GM18499 (cell line): Measurements from ENCODE around the gene LIAS.
"Not testable (repeated sequence)": the region's sequence is repeated elsewhere in the genome, so short reads cannot be mapped to it uniquely, and the experiment has no call there.

Experiments used
- ATAC-seq: cut with Tn5 transposase; IDR thresholded peaks from one replicate; pipeline ENCODE4 v1.9.1; 2021; ENCODE audit warnings: moderate number of reproducible peaks; ENCODE audit not compliant: insufficient read depth, unreplicated experiment

Gene LIAS

DNA sequence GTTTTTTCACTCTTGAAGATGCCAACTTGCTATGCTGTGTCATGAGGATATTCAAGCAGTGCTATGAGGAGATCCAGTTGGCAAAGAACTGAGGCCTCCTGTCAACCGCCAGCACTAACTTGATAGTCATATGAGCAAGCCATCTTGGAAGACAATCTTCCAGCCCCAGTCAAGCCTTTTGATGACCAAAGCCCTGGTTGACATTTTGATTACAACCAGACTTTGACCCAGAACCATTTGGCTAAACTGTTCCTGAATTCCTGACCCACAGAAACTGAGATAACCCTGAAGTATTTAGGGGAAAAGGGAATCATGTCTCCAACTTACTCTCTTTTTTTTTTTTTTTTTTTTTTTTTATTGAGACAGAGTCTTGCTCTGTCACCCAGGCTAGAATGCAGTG is 35.5 kb downstream of the LIAS start:
- ATAC-seq = no peak

DNA sequence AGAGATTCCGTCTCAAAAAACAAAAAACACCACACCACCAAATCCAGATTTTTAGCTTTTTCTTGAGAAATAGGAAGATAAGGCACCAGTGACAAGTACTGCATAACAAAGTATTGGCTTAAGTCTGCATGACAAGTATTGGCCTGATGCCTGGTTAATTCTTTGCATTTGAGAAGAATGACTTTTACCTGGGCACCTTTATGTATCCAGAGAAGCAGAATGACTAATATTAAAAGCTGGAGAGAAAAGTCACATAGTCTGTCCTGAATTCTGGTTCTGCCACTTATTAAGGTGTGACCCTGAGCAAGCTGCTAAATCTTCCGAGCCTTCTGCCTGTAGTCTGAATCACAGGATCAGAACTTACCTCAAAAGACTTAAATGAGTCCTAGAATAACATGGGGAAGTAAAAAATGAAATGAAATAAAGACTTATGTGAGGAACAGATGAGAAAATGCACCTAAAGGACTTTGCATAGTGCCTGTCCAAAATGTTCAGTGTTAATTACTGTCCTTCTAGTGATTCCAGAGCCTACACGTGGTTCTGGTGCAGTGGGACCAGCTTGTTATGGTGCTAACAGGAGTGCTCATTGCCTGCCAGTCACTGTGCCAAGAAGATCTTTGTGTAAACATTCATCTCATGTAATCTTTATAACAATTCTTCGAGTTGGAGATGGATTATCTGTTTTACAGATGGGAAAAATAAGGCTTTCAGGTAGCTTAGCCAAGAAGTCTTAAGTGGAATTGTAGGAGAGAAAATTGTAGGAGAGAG is 36.8 kb downstream of the LIAS start:
- no peak for ATAC-seq

DNA sequence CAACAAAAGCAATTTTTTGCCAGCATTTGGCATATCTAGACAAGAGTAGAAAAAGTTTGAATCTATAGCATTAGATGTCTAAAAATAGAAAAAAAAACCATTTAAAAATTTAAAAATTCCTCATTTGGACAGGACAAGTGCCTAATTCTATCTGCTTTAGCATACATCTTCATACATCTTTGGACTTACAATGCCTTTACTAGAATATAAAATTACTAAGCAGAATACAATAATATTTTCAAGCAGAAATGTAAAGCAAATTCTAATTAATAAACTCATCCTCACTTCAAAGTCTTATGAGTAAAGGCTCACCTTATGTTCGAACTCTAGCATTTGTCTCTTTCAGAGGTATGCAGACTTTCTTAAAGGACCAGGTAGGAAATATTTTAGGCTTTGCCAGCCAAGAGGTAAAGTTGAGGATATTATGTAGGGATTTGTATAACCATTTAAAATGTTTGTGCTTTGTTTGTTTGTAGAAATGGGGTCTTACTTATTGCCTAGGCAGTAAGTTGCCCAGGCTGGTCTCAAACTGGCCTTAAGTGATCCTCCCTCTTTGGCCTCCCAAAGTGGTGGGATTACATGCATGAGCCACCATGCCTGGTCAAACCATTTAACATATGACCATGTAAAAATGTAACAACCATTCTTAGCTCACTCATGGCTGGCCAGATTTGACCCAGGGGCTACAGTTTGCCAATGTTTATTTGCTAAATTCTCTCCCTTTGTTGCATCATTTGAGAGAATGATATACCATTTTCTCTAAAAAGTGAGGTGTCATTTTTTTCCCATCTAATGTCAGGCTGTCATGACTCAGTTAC is 39.3 kb downstream of the LIAS start:
- no peak for ATAC-seq

DNA sequence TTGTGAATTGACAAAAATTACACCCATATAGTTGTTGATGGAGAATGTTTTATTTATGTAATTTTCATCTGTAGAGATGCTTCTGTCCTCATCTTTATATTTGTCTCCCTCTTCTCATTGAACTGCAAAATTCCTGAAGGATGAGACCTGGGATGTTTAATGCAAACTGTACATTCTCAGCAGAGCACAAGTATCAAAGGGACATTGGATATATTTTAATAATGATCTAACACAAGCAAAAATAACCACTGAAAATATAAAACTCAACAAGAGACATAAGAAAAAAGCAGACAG is 39.8 kb downstream of the LIAS start:
- no peak for ATAC-seq

DNA sequence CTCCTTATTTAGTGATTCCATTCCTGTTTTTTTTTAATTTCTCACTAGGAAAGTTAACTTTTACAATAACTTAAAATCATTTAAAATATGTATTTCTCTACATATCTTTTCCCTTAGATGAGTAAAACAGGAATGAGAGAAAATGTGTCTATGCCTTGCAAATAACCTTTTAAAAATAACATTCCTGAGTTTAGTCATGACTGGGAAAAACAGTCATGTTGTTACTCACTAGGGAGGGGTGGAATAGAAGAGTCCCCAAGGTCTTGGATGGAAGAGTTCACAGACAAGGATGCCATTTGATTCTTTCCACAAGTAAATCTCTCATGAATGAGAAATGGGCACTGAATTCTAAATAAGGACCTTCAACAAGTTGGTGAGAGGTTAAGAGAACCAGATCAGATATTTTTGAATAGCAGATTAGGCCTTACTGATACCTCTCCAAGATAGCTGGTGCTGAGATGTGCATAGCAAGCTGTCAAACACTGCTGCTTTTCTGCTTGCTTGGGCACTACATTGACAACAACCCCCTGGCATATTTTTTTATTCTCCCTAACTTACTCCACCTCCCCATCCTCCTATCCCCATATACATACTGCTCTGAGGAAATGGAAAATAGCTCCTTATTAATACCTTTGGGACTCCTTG is 43.3 kb downstream of the LIAS start:
- no peak for ATAC-seq

DNA sequence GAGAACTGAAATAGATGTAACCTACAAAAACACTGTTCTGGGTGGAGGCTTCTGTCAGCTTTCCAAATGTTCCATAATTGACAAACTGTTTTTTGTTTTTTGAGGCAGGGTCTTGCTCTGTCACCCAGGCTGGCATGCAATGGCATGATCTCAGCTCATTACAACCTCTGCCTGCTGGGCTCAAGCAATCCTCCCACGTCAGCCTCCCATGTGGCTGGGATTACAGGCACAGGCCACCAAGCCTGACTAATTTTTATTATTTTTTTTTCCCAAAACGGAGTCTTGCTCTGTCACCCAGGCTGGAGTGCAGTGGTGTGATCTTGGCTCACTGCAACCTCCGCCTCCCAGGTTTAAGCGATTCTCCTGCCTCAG is 43.8 kb downstream of the LIAS start:
- ATAC-seq = not testable (repeated sequence)

DNA sequence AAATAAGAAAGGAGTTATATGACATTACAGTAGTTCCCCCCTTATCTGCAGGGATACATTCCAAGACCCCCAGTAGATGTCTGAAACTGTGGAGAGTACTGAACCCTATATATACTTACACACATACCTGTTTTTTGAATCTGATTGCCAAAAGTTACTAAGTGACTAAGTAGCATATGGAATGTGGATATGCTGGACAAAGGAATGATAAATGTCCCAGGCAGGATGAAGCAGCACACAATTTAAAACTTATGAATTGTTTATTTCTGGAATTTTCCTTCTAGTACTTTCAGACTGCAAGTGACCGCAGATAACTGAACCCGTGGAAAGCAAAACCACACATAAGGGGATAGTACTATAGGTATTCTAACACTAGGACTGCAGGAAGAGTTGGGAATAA is 45.7 kb downstream of the LIAS start:
- ATAC-seq = no peak

DNA sequence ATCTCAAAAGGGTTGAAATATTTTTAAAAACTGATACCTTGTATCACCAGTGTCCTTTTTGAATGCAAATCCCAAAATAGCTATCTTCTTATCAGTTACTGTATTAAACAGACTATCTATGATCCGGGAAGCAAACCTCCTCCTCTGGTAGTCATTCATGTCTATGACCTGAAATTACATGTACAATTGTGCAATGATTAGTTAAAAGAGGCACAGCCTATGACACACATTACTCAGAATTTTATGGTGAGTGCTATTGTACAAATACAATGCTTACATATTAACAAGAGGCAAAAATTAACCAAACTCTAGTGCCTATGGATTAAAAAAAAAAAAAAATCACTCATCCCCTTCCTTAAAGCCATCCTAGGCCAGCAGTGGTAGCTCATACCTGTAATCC is 46.7 kb downstream of the LIAS start:
- ATAC-seq = no peak

DNA sequence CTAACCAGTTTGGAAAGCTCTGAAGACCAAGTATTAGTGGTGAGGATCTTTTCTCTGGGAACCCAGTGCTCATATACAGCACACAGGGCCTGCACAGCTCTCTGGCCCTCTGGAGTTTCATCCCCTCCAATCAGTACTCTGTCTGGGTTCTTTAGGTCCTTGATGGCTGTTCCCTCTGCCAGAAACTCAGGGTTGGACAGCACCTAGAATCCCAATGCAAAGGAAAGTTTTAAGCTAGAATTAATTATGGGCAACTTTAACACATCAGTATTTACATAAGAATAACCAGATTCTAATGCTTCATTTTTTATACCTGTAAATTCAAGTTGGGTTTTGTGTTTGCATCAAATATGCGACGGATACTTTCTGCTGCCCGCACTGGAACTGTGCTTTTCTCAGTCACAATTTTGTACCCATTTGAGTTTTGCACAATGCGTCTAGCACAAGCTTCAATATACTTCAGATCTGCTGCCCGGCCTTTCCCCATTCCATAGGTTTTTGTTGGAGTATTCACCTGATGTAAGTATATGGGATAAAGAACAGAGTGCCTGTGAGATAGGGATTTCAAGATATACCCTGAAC is 51.6 kb downstream of the LIAS start:
- ATAC-seq = no peak

DNA sequence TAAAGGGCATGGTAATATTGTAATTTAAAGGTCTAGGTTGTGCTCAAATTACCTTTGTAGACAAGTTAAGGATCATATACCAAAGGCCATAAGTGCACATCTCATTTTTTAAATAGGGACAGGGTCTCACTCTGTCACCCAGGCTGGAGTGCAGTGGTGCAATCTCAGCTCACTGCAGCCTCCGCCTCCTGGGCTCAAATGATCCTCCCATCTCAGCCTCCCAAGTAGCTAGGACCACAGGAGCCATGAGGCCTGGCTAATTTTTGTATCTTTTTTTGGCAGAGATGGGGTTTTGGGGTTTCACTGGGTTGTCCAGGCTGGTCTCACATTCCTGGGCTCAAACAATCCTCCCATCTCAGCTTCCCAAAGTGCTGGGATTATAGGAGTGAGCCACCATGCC is 55.4 kb downstream of the LIAS start:
- not testable (repeated sequence) for ATAC-seq

DNA sequence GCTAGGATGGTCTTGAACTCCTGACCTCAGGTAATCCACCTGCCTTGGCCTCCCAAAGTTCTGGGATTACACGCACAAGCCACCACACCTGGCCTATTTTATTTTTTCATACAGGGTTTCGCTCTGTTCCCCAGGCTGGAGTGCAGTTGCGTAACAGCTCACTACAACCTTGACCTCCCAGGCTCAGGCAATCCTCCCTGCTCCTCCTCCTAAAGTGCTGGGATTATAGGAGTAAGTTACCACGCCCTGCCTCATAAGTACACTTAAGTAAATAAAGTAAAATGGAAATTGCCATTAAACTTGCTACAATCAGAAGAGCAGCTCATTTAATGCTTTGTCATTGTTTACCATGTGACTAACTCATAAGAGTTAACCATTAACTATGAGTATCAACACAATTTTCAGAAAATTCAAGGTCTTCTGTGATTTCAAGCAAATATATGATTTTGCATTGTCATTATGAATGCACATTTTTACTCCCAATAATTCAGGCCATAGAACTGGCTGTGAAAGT is 56.1 kb downstream of the LIAS start:
- ATAC-seq = no peak

DNA sequence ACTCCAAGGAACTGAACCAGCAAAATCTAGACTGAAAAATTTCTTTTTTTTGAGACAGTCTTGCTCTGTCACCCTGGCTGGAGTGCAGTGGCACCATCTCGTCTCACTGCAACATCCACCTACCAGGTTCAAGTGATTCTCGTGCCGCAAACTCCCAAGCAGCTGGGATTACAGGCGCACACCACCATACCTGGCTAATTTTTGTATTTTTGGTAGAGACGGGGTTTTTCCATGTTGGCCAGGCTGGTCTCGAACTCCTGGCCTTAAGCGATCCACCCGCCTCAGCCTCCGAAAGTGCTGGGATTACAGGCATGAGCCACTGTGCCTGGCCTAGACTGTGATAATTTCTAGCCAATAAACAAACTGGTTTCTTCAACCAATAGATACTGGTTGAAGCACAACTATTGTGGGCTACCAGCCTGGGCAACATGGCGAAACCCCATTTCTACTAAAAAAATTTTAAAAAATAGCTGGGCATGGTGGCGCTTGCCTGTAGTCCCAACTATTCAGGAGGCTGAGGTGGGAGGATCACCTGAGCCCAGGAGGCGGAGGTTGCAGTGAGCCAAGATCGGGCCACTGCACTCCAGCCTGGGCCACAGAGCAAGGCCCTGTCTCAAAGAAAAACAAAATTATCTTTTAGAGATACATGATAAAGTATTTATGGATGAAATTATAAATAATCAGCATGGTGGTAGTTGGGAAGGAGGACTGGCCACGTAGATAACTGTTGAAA is 57.0 kb downstream of the LIAS start:
- not testable (repeated sequence) for ATAC-seq

DNA sequence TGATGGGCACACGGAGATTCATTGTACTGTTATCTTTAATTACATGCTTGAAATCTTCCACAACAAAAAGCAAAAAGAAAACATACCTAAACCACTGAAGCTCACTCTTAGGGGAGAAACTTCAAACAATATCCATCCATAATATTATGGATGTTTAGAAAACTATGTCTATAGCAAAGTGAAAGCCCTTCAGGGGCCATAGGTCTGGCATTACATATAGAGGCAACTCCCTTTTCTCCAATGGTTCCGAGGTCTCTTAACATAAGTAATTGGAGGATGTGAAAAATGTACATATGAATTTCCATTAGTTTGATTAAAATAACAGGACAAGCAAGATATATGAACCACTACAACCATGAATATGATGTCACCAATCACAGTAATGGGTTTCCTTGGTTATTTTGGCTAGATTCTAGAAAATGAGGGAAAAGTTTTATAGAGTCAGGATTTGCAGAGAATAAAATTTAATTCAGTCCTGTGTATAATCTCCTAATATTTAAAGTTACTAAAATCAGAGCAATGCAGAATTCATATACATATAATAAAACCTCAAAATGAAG is 57.6 kb downstream of the LIAS start:
- no peak for ATAC-seq

DNA sequence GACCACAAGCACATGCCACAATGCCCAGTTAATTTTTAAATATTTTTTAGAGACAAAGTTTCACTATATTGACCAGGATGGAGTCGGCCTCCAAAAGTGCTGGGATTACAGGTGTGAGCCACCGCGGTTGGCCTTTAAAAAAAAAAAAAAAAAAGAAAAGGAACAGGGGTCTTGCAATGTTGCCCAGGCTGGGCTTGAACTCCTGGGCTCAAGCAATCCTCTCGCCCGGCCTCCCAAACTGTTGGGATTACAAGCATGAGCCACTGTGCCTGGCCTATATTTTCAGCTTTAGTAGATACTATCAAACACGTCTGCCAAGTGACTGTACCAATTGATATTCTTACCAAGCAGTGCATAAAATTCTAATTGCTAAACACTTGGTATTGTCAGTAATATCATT is 59.6 kb downstream of the LIAS start:
- ATAC-seq = no peak

DNA sequence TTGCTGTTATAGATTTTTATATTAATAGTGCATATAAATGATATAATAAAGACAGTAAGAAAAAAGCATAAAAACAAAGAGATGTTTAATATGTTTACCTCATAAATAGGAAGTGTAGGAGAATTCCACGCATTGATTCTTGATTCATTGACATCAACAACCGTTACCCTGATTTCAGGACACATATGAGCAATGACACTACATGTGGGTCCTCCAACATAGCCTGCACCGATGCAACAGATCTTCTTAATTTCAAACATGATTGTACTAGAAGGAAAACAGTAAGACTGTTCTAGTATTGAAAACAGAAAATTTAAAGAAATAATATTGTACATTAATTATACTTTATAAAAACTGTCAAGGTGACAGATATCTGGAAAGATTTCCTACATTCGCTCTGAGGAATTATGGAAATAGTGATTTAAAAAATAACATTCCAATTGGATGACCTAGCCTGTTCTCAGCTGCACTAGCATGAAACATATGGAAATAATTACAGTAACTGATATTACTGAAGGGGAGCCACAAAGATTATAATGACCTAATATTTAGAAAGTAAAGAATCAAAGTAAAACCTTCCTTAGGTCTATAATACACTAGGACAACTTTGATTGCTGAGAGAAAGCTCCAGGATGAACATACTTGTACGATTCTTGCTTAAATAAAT is 62.5 kb downstream of the LIAS start:
- no peak for ATAC-seq

DNA sequence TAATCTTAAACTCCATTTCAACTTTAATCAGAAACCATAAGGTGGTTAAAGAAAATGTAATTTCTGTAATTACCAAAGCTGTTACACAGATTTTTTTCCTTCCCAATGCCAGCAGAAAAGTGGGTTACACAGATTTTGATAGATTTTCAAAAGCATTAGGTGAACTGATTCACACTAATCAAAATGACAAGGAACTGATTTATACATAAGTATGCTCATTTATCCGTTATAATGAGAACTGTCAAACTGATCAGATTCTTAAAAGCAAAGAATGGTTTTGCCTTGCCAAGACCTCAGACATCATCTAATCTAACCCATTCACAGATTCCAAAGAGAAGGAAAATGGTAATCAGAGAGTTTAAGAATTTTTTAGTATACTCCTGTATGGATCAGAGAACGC is 63.2 kb downstream of the LIAS start:
- no peak for ATAC-seq

DNA sequence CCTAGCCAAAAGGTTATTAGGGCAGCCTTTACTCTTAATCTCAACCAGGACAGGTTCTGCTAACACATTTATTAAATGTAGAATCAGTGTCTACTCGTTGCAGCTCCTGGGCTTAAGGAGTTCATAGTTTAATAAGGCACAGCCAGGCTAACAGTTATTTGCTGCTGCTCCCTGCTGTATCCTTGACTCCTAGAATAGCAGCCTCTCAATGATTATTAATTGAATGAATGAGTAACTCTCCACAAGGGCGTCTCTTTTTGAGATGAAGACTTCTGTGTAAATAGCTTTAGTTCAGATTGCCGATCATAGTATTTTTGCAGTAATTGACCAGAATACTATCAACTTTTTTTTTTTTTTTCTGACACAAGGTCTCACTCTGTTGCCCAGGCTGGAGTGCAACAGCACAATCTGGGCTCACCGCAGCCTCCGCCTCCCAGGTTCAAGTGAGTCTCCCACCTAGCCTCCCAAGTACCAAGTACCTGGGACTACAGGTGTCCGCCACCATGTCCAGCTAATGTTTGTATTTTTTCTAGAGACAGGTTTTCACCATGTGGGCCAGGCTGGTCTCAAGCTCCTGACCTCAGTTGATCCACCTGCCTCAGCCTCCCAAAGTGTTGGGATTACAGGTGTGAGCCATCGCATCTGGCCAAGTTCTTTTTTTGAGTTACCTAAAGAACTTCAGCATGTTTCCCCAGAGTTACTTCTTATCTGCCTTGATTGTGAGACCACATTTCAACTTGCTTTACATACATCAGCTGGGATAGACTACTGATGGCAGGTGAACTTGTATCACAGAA is 65.5 kb downstream of the LIAS start:
- no peak for ATAC-seq

DNA sequence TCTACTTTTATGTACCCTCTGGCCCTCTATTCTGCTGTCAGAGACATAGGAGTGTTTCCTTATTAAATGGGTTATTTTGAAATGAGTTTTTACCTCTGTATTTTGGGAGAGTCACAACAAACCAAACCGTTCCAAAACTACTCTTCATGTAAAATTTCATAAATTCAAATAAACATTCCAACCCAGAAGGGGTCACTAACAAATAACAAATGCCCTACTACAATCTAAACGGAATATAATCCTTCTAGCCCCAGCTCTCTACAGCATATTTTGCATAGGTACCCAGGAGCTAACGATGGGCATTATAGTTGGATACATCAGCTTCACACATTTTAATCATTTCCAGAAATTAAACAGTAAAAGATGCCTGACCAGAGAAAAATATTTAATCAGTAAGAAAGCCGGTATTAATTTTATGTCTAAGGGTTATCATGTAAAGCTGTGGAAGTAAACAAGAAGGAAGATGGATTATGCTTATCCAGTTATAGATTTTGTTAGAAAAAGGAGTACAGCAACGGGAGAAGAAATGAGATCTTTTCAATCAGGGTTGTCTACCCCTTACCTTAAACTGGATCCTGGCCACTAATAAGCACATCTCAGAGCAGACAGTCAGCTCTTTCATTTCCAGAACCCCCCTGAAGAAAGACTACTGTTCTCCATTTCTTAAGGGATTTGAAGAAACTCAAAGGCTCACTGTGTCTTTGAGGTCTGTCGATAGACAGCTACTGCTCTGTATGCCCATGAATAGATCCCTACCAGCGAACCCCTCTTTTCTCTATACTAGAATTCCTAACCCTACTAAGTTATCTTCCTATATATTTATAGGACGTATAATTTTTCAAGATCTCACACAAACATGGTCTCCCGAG is 67.2 kb downstream of the LIAS start:
- no peak for ATAC-seq
